GM13976 (cell line): ENCODE data around the gene CLDN6.

Source experiments
- DNase-seq: peaks from one replicate; pipeline ENCODE4 v3.0.0; 2012; ENCODE audit warnings: low spot score
- in situ Hi-C: fragments of 300-500 bp; cut with MboI; formaldehyde crosslinking; loops from one replicate; pipeline ENCODE4 v1.12.0; 2022; ENCODE audit warnings: low sequenced_read_pairs, mixed read lengths, inconsistent platforms; ENCODE audit not compliant: unreplicated experiment
- TF ChIP-seq, protein P1 (sequence below): IDR thresholded peaks from 2 replicates; pipeline ENCODE4 v1.5.1; 2012; ENCODE audit warnings: borderline replicate concordance, mild to moderate bottlenecking; ENCODE audit not compliant: insufficient read depth; ENCODE audit errors: extremely low read depth, missing control alignments, control extremely low read depth

CLDN6 gene

DNA sequence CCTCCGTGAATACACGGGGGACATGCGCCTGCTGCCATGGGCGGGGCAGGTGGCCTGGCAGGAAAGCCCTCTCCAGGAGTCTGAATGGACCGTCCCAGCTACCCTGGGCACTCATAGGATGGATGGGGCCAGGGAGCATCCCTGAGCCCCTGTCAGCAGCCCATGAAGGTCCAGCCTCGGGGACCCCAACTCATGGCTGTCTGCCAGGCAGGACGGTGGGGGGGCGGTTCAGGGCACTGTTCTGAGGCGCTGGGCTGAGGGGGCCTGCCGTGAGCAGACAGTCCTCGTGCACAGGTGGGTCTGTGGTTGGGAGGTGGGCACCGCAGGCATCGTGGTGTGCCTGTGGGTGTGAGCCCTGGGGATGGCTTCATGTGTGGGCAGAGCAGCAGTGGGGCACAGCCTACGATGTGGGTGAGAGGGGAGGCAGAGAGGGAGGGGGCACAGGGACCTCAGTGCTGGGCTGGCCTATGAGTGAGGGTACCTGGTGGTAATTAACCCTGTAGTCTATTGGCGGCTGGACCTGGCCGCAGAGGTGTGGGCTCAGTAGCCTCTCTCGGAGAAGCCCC is 31.3 kb downstream of the CLDN6 start:
- TF ChIP-seq, protein P1, sequence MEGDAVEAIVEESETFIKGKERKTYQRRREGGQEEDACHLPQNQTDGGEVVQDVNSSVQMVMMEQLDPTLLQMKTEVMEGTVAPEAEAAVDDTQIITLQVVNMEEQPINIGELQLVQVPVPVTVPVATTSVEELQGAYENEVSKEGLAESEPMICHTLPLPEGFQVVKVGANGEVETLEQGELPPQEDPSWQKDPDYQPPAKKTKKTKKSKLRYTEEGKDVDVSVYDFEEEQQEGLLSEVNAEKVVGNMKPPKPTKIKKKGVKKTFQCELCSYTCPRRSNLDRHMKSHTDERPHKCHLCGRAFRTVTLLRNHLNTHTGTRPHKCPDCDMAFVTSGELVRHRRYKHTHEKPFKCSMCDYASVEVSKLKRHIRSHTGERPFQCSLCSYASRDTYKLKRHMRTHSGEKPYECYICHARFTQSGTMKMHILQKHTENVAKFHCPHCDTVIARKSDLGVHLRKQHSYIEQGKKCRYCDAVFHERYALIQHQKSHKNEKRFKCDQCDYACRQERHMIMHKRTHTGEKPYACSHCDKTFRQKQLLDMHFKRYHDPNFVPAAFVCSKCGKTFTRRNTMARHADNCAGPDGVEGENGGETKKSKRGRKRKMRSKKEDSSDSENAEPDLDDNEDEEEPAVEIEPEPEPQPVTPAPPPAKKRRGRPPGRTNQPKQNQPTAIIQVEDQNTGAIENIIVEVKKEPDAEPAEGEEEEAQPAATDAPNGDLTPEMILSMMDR = no peak
- in situ Hi-C loops = no loop called here
- no peak for DNase-seq

DNA sequence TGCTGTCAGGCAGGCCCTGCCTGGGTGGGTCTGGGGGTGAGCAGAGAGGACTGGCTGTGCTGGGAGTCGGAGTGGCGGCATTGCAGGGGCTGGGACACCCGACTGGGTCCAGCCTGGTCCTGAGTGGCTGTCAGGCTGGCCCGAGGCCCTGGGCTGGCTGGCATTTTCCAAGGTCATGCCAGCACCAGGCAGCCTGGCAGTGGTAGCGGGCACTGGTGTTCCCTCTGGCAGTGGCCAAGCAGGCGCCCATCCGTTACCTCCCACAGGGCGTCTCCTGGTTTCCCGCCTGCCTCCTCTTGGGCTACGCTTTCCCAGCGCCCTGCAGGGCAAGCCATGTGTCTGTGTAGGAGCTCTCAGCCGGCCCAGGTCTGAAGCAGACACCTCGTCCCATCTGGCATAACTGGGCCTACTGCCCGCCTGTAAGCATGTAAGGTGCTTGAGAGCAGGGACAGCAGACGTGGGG is 32.1 kb downstream of the CLDN6 start:
- TF ChIP-seq, protein P1 = no peak
- in situ Hi-C loops = no loop called here
- DNase-seq = no peak

DNA sequence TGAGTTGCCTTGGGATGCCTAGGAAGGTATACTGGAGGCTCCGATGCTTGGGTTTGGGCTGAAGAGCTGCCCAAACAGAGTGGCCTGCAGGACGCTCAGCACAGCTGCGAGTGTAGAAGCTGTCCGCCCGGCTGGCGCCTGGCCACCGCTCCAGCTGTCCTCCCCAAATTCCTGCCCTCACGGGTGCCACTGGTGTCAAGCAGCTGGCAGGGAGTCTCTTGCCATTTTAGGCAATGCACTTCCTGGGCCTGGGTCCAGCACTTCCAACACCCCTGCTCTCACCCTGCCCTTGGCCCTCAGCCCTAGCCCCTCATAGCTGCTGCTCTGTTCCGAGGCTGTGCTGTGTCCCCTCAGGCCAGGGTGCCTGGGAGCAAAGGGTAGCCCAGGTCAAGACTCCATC is 32.5 kb downstream of the CLDN6 start:
- in situ Hi-C loops = no loop called here

DNA sequence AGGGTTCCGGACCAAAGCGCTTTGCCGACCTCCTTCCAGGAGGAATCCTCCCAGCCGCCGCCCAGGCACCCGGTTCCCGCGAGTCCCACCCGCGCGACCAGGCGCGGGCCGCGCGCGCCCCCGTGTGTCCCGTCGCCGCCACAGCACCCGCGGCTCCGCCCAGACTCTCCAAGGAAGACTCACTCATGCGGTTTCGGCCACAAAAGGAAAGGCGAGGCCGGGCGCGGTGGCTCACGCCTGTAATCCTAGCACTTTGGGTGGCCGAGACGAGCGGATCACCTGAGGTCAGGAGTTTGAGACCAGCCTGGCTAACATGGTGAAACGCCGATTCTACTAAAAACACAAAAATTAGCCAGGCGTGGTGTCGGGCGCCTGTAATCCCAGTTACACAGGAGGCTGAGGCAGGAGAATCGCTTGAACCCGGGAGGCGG is 34.3 kb downstream of the CLDN6 start:
- in situ Hi-C loops = no loop called here
- TF ChIP-seq, protein P1 = peak; percentile 93
- DNase-seq = peak; percentile 92

More for the DNA sequence above, 32.5 kb downstream of the CLDN6 start:
- no peak for DNase-seq
- TF ChIP-seq, protein P1 = no peak

DNA sequence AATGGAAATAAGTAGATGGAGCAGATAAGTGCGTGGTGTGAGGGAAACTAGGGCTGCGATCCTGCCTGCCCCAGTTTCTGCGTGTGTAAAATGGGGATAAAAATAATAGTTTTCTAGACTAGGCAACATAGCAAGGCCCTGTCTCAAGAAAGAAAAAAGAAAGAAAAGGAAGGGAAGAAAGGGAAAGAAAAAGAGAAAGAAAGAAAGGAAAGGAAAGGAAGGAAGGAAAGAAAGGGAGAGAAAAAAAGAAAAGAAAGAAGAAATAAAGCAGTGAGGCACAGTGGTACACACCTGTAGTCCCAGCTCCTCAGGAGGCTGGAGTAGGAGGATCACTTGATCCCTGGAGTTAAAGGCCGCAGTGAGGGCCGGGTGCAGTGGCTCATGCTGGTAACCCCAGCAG is 35.6 kb downstream of the CLDN6 start:
- in situ Hi-C loops = no loop called here

DNA sequence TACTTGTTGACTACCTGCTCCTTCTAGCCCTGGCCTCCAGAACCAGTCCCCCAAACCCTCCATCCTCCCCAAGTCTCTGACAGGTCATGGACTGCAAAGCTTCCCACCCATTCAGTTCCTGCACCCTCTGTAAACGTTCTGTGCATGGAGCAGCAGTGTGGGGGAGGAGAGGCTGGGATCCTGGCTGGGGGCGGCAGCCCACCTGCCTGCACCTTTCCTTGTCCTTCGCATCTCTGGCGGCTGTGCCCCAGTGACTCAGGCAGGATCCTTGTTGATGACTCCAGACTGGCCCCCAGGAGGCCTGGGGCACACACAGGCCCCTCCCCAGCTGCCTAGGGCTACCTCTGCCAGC is 36.1 kb downstream of the CLDN6 start:
- in situ Hi-C loops = no loop called here
- TF ChIP-seq, protein P1 = no peak
- DNase-seq = no peak

More for the DNA sequence above, 35.6 kb downstream of the CLDN6 start:
- no peak for DNase-seq
- TF ChIP-seq, protein P1 = no peak
